Measurements from ENCODE around the gene BASP1.

- TF ChIP-seq EZH2 (optimal IDR thresholded peaks at IDR 0.05; ENCODE audit: low read depth, low read length) (no peak), CTCF (IDR thresholded peaks at IDR 0.05; ENCODE audit: low read length) (no peak), EZH2phosphoT487 (IDR thresholded peaks at IDR 0.05; ENCODE audit: low read length) (no peak)
Observed at GRCh38 chr5:17233488-17233887, 16.1 kb downstream of the BASP1 start.
